GM12874 (cell line): ENCODE data around the gene PRX.

ENCODE experiments used
- CTCF ChIP-seq: IDR thresholded peaks from 2 replicates; pipeline ENCODE4 v1.5.1; 2011; ENCODE audit warnings: low read depth, mild to moderate bottlenecking, control low read depth, low read length, moderate library complexity; ENCODE audit not compliant: insufficient read depth

PRX gene

GRCh38 chr19:40413291-40413845, at the start of gene PRX:
Gene PRX, minus strand, starts transcription at chr19:40413378. Its CDS starts 5,446 bp downstream, at chr19:40407932.
- TF ChIP-seq CTCF = no peak

GRCh38 chr19:40461669-40462221, 48.6 kb upstream of the PRX start:
- no peak for TF ChIP-seq CTCF

GRCh38 chr19:40460185-40460584, 47.0 kb upstream of the PRX start:
- TF ChIP-seq CTCF = no peak

GRCh38 chr19:40458597-40458974, 45.4 kb upstream of the PRX start:
- TF ChIP-seq CTCF = no peak

GRCh38 chr19:40457953-40458596, 44.9 kb upstream of the PRX start:
- TF ChIP-seq CTCF = no peak

- no peak for TF ChIP-seq CTCF
These were observed 43.9 kb upstream of the PRX start for GRCh38 chr19:40457048-40457447.

GRCh38 chr19:40453151-40453735, 40.1 kb upstream of the PRX start:
- TF ChIP-seq CTCF = no peak
